ENCODE results near the gene DHX58.

The DHX58 gene

GRCh38 chr17:42130310-42130936 is 17.9 kb upstream of the DHX58 start:
- no peak for DNase-seq (ENCODE audit: low read depth in 1 of 2, low spot score in 1 of 2)

GRCh38 chr17:42129109-42129837 is 16.8 kb upstream of the DHX58 start:
- DNase-seq (ENCODE audit: low read depth in 1 of 2, low spot score in 1 of 2), result no peak

- no peak for DNase-seq (ENCODE audit: low read depth in 1 of 2, low spot score in 1 of 2)
Observed at GRCh38 chr17:42127414-42127813, 14.9 kb upstream of the DHX58 start.

- no peak for DNase-seq (ENCODE audit: low read depth in 1 of 2, low spot score in 1 of 2)
Observed at GRCh38 chr17:42126836-42127235, 14.3 kb upstream of the DHX58 start.

GRCh38 chr17:42125565-42125964 is 13.1 kb upstream of the DHX58 start:
- no peak for DNase-seq (ENCODE audit: low read depth in 1 of 2, low spot score in 1 of 2)

GRCh38 chr17:42124256-42124655 is 11.7 kb upstream of the DHX58 start:
- no peak for DNase-seq (ENCODE audit: low read depth in 1 of 2, low spot score in 1 of 2)

- no peak for DNase-seq (ENCODE audit: low read depth in 1 of 2, low spot score in 1 of 2)
Observed at GRCh38 chr17:42122371-42123303, 10.1 kb upstream of the DHX58 start, which contains the start of gene HSPB9. TSS of gene HSPB9 (plus strand) at chr17:42122804. CDS start at chr17:42122851, 47 bp downstream.

GRCh38 chr17:42120770-42121769 is 8.6 kb upstream of the DHX58 start, which contains the start of gene KAT2A:
TSS of gene KAT2A (minus strand) at chr17:42121367. CDS start at chr17:42121304, 63 bp downstream.
- DNase-seq (ENCODE audit: low read depth in 1 of 2, low spot score in 1 of 2), result peak; percentile 57 to 71

- no peak for DNase-seq (ENCODE audit: low read depth in 1 of 2, low spot score in 1 of 2)
Observed at GRCh38 chr17:42120161-42120769, 7.8 kb upstream of the DHX58 start.

GRCh38 chr17:42119301-42119700 is 6.8 kb upstream of the DHX58 start:
- no peak for DNase-seq (ENCODE audit: low read depth in 1 of 2, low spot score in 1 of 2)

- DNase-seq (ENCODE audit: low read depth in 1 of 2, low spot score in 1 of 2), result no peak
Observed at GRCh38 chr17:42118545-42118944, 6.0 kb upstream of the DHX58 start.

GRCh38 chr17:42118126-42118510 is 5.6 kb upstream of the DHX58 start:
- DNase-seq (ENCODE audit: low read depth in 1 of 2, low spot score in 1 of 2), result no peak

- no peak for DNase-seq (ENCODE audit: low read depth in 1 of 2, low spot score in 1 of 2)
Observed at GRCh38 chr17:42117397-42118125, 5.0 kb upstream of the DHX58 start.

GRCh38 chr17:42116705-42117396 is 4.3 kb upstream of the DHX58 start:
- DNase-seq (ENCODE audit: low read depth in 1 of 2, low spot score in 1 of 2), result peak; percentile 63 to 66

- DNase-seq (ENCODE audit: low read depth in 1 of 2, low spot score in 1 of 2), result no peak
Observed at GRCh38 chr17:42114118-42114517, 1.6 kb upstream of the DHX58 start.

- DNase-seq (ENCODE audit: low read depth in 1 of 2, low spot score in 1 of 2), result no peak
Observed at GRCh38 chr17:42113293-42114069, 967 bp upstream of the DHX58 start.

- DNase-seq (ENCODE audit: low read depth in 1 of 2, low spot score in 1 of 2), result peak in 1 of 2 donors; percentile 15
Observed at GRCh38 chr17:42111871-42112551, 503 bp downstream of the DHX58 start.
